Measurements from ENCODE around the gene CXCR6. TPM values are rescaled to one million over a fixed set of nuclear protein-coding genes. Genes with fewer than 3 reads are reported as not detected.

CXCR6 gene
- total RNA-seq, 1 donor from 2014 or later: 0.32 TPM

- intact Hi-C loops (cut with DNase I): no loop called here
- DNase-seq (ENCODE audit: low spot score): peak; percentile 71
Measured at GRCh38 chr3:45917146-45917898, 25.9 kb upstream of the CXCR6 start.

- DNase-seq (ENCODE audit: low spot score): no peak
- intact Hi-C loops (cut with DNase I): no loop called here
Measured at GRCh38 chr3:45921158-45922038, 21.9 kb upstream of the CXCR6 start.

GRCh38 chr3:45922039-45922326 is 21.3 kb upstream of the CXCR6 start:
- DNase-seq (ENCODE audit: low spot score): no peak
- intact Hi-C loops (cut with DNase I): no loop called here

GRCh38 chr3:45922950-45923590 is 20.2 kb upstream of the CXCR6 start:
- intact Hi-C loops (cut with DNase I): no loop called here
- no peak for DNase-seq (ENCODE audit: low spot score)

GRCh38 chr3:45923755-45924154 is 19.5 kb upstream of the CXCR6 start:
- intact Hi-C loops (cut with DNase I): no loop called here
- peak; percentile 14 for DNase-seq (ENCODE audit: low spot score)

GRCh38 chr3:45927881-45928280 is 15.4 kb upstream of the CXCR6 start:
- no peak for DNase-seq (ENCODE audit: low spot score)
- intact Hi-C loops (cut with DNase I): loop anchor here (5.0 kb wide), 1 partner anchor 166 kb away; no protein-coding TSS in a partner anchor

- peak; percentile 70 for DNase-seq (ENCODE audit: low spot score)
- intact Hi-C loops (cut with DNase I): loop anchor here (5.0 kb wide), 1 partner anchor 167 kb away; no protein-coding TSS in a partner anchor
Measured at GRCh38 chr3:45929042-45929679, 14.1 kb upstream of the CXCR6 start.

- DNase-seq (ENCODE audit: low spot score): peak; percentile 24
- intact Hi-C loops (cut with DNase I): no loop called here
Measured at GRCh38 chr3:45931496-45931895, 11.8 kb upstream of the CXCR6 start.

GRCh38 chr3:45932112-45932511 is 11.2 kb upstream of the CXCR6 start:
- peak; percentile 74 for DNase-seq (ENCODE audit: low spot score)
- intact Hi-C loops (cut with DNase I): no loop called here

- peak; percentile 35 for DNase-seq (ENCODE audit: low spot score)
- intact Hi-C loops (cut with DNase I): no loop called here
Measured at GRCh38 chr3:45933591-45933990, 9.7 kb upstream of the CXCR6 start.

GRCh38 chr3:45936261-45936660 is 7.0 kb upstream of the CXCR6 start:
- intact Hi-C loops (cut with DNase I): loop anchor here (5.0 kb wide), 1 partner anchor 491 kb away; no protein-coding TSS in a partner anchor
- DNase-seq (ENCODE audit: low spot score): peak; percentile 46

- intact Hi-C loops (cut with DNase I): loop anchor here (1.0 to 5.0 kb wide), 2 partner anchors 142 to 490 kb away; no protein-coding TSS in a partner anchor
Measured at GRCh38 chr3:45937206-45938042, 5.8 kb upstream of the CXCR6 start.

GRCh38 chr3:45938043-45938435 is 5.2 kb upstream of the CXCR6 start:
- intact Hi-C loops (cut with DNase I): loop anchor here (1.0 to 5.0 kb wide), 2 partner anchors 141 to 489 kb away; no protein-coding TSS in a partner anchor
- DNase-seq (ENCODE audit: low spot score): peak; percentile 66

More at GRCh38 chr3:45937206-45938042, 5.8 kb upstream of the CXCR6 start:
- peak; percentile 24 for DNase-seq (ENCODE audit: low spot score)

- intact Hi-C loops (cut with DNase I): loop anchor here (1.0 to 5.0 kb wide), 2 partner anchors 140 to 488 kb away; no protein-coding TSS in a partner anchor
- peak; percentile 84 for DNase-seq (ENCODE audit: low spot score)
Measured at GRCh38 chr3:45938864-45939263, 4.4 kb upstream of the CXCR6 start.

- intact Hi-C loops (cut with DNase I): loop anchor here (5.0 kb wide), 1 partner anchor 488 kb away; no protein-coding TSS in a partner anchor
- DNase-seq (ENCODE audit: low spot score): peak; percentile 41
Measured at GRCh38 chr3:45939341-45939771, 3.9 kb upstream of the CXCR6 start.

GRCh38 chr3:45940004-45940780 is 3.1 kb upstream of the CXCR6 start:
- intact Hi-C loops (cut with DNase I): no loop called here

GRCh38 chr3:45940781-45941365 is 2.4 kb upstream of the CXCR6 start:
- no peak for DNase-seq (ENCODE audit: low spot score)
- intact Hi-C loops (cut with DNase I): no loop called here

More at GRCh38 chr3:45940004-45940780, 3.1 kb upstream of the CXCR6 start:
- peak; percentile 27 for DNase-seq (ENCODE audit: low spot score)
